HFFc6 (cell line): ENCODE data around the gene ODC1. TPM values are rescaled to one million over a fixed set of nuclear protein-coding genes. Genes with fewer than 3 reads are reported as not detected.

Experiments used
- DNase-seq: peaks from one replicate; pipeline ENCODE4 v3.0.0-alpha.2; 2018
- H3K27ac Mint-ChIP-seq: 2 replicates; pipeline ENCODE4 v1.8.0; 2020; ENCODE audit warnings: mild to moderate bottlenecking, mixed read lengths
- H3K27me3 Mint-ChIP-seq: 2 replicates; pipeline ENCODE4 v1.8.0; 2021; ENCODE audit warnings: mild to moderate bottlenecking, moderate library complexity, mixed read lengths; ENCODE audit not compliant: insufficient read depth
- H3K36me3 Mint-ChIP-seq: 2 replicates; pipeline ENCODE4 v1.8.0; 2021; ENCODE audit warnings: low read depth, mixed read lengths
- H3K4me1 Mint-ChIP-seq: 2 replicates; pipeline ENCODE4 v1.8.0; 2020; ENCODE audit warnings: low read depth, mixed read lengths
- H3K4me3 Mint-ChIP-seq: 2 replicates; pipeline ENCODE4 v1.8.0; 2020; ENCODE audit warnings: mild to moderate bottlenecking, moderate library complexity, mixed read lengths
- H3K9me3 Mint-ChIP-seq: 2 replicates; pipeline ENCODE4 v1.8.0; 2020; ENCODE audit warnings: mild to moderate bottlenecking, mixed read lengths
- CTCF ChIP-seq: fragments of 200-600 bp; sonication (generic); IDR thresholded peaks from 2 replicates; pipeline ENCODE4 v1.5.0; 2021; ENCODE audit warnings: antibody characterized with exemption, mild to moderate bottlenecking
- total RNA-seq, 6 experiments: library from RNA; stranded (reverse); fragmentation: NEBNext Ultra II Directional; extraction: Animal tissue kit (Norgen Biotek cat#: 25700); gene quantifications; 2 replicates in 1 of 6; 3 replicates in 5 of 6; pipeline ENCODE4 v1.2.3, GENCODE V29; 2021

ODC1 gene
- total RNA-seq, 6 experiments from 2014 or later, result 116 to 155 (median 143) TPM

- no peaks in the 10 kb centered on the region for H3K27me3 Mint-ChIP-seq
- no peak for DNase-seq
- H3K27ac Mint-ChIP-seq, result no peak overlapping the region
- H3K4me3 Mint-ChIP-seq, result no peak overlapping the region
- H3K9me3 Mint-ChIP-seq, result no peaks in the 10 kb centered on the region
- no peak for TF ChIP-seq CTCF
- H3K4me1 Mint-ChIP-seq, result peaks cover 13% of the 10 kb centered on the region
- H3K36me3 Mint-ChIP-seq, result peaks cover 10% of the 10 kb centered on the region; the same call in 1 of the 2 replicates
These were observed 33.5 kb downstream of the ODC1 start for GRCh38 chr2:10414591-10414990.

- Mint-ChIP-seq H3K27ac (no peak overlapping the region), H3K4me3 (no peak overlapping the region), H3K36me3 (peaks cover 9% of the 10 kb centered on the region; the same call in 1 of the 2 replicates), H3K9me3 (no peaks in the 10 kb centered on the region), H3K27me3 (no peaks in the 10 kb centered on the region), H3K4me1 (peaks cover 17% of the 10 kb centered on the region)
- peak; percentile 37 for DNase-seq
- no peak for TF ChIP-seq CTCF
These were observed 34.1 kb downstream of the ODC1 start for GRCh38 chr2:10413991-10414451.

GRCh38 chr2:10413503-10413902, 34.6 kb downstream of the ODC1 start:
- DNase-seq, result no peak
- H3K4me1 Mint-ChIP-seq, result peaks cover 22% of the 10 kb centered on the region
- H3K27me3 Mint-ChIP-seq, result no peaks in the 10 kb centered on the region
- H3K36me3 Mint-ChIP-seq, result peaks cover 9% of the 10 kb centered on the region; the same call in 1 of the 2 replicates
- no peak overlapping the region for H3K27ac Mint-ChIP-seq
- TF ChIP-seq CTCF, result no peak
- H3K9me3 Mint-ChIP-seq, result no peaks in the 10 kb centered on the region
- no peak overlapping the region for H3K4me3 Mint-ChIP-seq

GRCh38 chr2:10412380-10412779, 35.7 kb downstream of the ODC1 start:
- no peak for TF ChIP-seq CTCF
- Mint-ChIP-seq H3K4me3 (no peak overlapping the region), H3K27ac (no peak overlapping the region), H3K9me3 (no peaks in the 10 kb centered on the region), H3K4me1 (peaks cover 33% of the 10 kb centered on the region), H3K36me3 (peaks cover 9% of the 10 kb centered on the region; the same call in 1 of the 2 replicates), H3K27me3 (peaks cover under 1% of the 10 kb centered on the region; the same call in 1 of the 2 replicates)
- DNase-seq, result peak; percentile 32

GRCh38 chr2:10411557-10411956, 36.6 kb downstream of the ODC1 start:
- Mint-ChIP-seq H3K27me3 (peaks cover 2% of the 10 kb centered on the region; the same call in 1 of the 2 replicates), H3K27ac (no peak overlapping the region), H3K36me3 (peaks cover 9% of the 10 kb centered on the region; the same call in 1 of the 2 replicates), H3K4me1 (peaks cover 41% of the 10 kb centered on the region), H3K4me3 (no peak overlapping the region), H3K9me3 (no peaks in the 10 kb centered on the region)
- TF ChIP-seq CTCF, result no peak
- no peak for DNase-seq
